ENCODE data around the gene FAM50B. TPM values are rescaled to one million over a fixed set of nuclear protein-coding genes. Genes with fewer than 3 reads are reported as not detected.

FAM50B gene
- total and polyA plus RNA-seq, 2 donors (not counting 1 experiment from before 2014, with no cell fraction given) = 4.2 to 9.8 TPM

DNA sequence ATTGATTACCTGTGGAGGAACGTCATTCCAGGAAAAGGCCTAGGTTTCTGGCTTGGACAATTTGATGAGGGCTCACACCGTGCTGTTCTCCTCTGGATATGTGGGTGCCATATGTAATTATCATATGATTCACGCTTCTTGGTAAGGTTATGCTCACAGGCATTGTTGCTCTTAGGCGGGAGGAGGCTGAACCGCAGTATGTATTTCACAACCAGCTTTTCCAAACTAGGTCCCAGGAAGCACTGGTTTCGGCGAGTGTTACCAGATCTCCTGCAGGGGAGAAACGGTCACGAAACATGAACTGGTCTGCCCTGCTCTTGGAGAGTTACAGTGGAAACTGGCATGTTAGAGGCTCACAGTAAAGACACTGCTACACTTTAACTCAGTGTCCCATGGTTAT lies 793 bp upstream of the FAM50B start:
- no peaks in the 10 kb centered on the region for H3K27me3 Mint-ChIP-seq
- POLR2A ChIA-PET = interaction anchor here (0.8 to 1.6 kb wide), 7 partner anchors 90 to 173 kb away, joined by 3 to 13 read pairs (median 5); partner anchors contain the start of gene PXDC1
- no peak for ATAC-seq (ENCODE audit: low read depth)

More for the DNA sequence above, 793 bp upstream of the FAM50B start:
- no peaks in the 10 kb centered on the region for H3K36me3 ChIP-seq (replicated peaks in 1 of 2; ENCODE audit: control extremely low read depth in 1 of 2, control insufficient read depth in 1 of 2, extremely low read depth in 1 of 2, insufficient read depth in 2 of 2, low read length in 1 of 2)
- peaks cover 21% of the 10 kb centered on the region for H3K4me1 Mint-ChIP-seq
- TF ChIP-seq EZH2 (IDR thresholded peaks at IDR 0.05; ENCODE audit: borderline replicate concordance, insufficient read depth, low read depth, low read length, poor library complexity, severe bottlenecking) = no peak
- TF ChIP-seq, protein P1, sequence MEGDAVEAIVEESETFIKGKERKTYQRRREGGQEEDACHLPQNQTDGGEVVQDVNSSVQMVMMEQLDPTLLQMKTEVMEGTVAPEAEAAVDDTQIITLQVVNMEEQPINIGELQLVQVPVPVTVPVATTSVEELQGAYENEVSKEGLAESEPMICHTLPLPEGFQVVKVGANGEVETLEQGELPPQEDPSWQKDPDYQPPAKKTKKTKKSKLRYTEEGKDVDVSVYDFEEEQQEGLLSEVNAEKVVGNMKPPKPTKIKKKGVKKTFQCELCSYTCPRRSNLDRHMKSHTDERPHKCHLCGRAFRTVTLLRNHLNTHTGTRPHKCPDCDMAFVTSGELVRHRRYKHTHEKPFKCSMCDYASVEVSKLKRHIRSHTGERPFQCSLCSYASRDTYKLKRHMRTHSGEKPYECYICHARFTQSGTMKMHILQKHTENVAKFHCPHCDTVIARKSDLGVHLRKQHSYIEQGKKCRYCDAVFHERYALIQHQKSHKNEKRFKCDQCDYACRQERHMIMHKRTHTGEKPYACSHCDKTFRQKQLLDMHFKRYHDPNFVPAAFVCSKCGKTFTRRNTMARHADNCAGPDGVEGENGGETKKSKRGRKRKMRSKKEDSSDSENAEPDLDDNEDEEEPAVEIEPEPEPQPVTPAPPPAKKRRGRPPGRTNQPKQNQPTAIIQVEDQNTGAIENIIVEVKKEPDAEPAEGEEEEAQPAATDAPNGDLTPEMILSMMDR (IDR thresholded peaks at IDR 0.05) = no peak
- peak overlapping the region in 4 of 5 experiments; percentile 50 to 66 (median 66) for H3K4me3 ChIP-seq (ENCODE audit: control extremely low read depth in 1 of 5, extremely low read depth in 1 of 5, insufficient read depth in 1 of 5, low read depth in 2 of 5, low read length in 4 of 5)
- H3K4me3 Mint-ChIP-seq = peak overlapping the region; percentile 90
- H3K9ac ChIP-seq (ENCODE audit: low read length) = peak overlapping the region; percentile 74
- DNase-seq = no peak
- H4K20me1 ChIP-seq (ENCODE audit: control insufficient read depth, insufficient read depth, low read length, poor library complexity, severe bottlenecking) = no peaks in the 10 kb centered on the region
- no peaks in the 10 kb centered on the region for H3K9me3 Mint-ChIP-seq (ENCODE audit: insufficient read depth)
- peak overlapping the region in 1 of 2 donors; percentile 34 for H3K27ac ChIP-seq (ENCODE audit: low read length in 2 of 2)
- intact Hi-C loops (cut with micrococcal nuclease) = loop anchor here (5.0 kb wide), 3 partner anchors 46 to 129 kb away; no protein-coding TSS in a partner anchor
- H3K79me2 ChIP-seq (ENCODE audit: control insufficient read depth, insufficient read depth, low read length) = no peaks in the 10 kb centered on the region
- peaks cover 0 to 21% (median 0%) of the 10 kb centered on the region in 3 donors for H3K9me3 ChIP-seq (ENCODE audit: control extremely low read depth in 1 of 3, control insufficient read depth in 2 of 3, insufficient read depth in 1 of 3, low read length in 2 of 3)
- H3K4me1 ChIP-seq (ENCODE audit: control insufficient read depth in 2 of 2, insufficient read depth in 2 of 2, low read length in 2 of 2) = peaks cover 6 to 21% of the 10 kb centered on the region in 2 donors
- H2AFZ ChIP-seq (ENCODE audit: insufficient read depth, low read depth, low read length, poor library complexity, severe bottlenecking) = peak overlapping the region; percentile 67
- CTCF ChIA-PET = interaction anchor here (0.8 to 4.8 kb wide), 21 partner anchors 14 to 1284 kb away, joined by 3 to 82 read pairs (median 5); partner anchors contain the start of gene ECI2
- peak overlapping the region; percentile 77 for H3K4me2 ChIP-seq (replicated peaks; ENCODE audit: low read depth, low read length, poor library complexity, severe bottlenecking)
- WGBS (ENCODE audit: insufficient coverage) = 96% methylated on average over 3 of the region's 9 CpGs
- no peaks in the 10 kb centered on the region for H3K27me3 ChIP-seq (replicated peaks in 1 of 4; ENCODE audit: control extremely low read depth in 1 of 4, control insufficient read depth in 3 of 4, insufficient read depth in 4 of 4, low read length in 3 of 4)
- peak overlapping the region; percentile 94 for H3K27ac Mint-ChIP-seq

Measured in B cell (primary cell).